K562 (cell line): Measurements from ENCODE around the gene TOPORS. TPM values are rescaled to one million over a fixed set of nuclear protein-coding genes. Genes with fewer than 3 reads are reported as not detected.

ENCODE experiments used
- ARID1B ChIP-seq: fragments of 450-650 bp; IDR thresholded peaks from 2 replicates; pipeline ENCODE4 v1.6.1; 2016; ENCODE audit warnings: antibody characterized with exemption, mild to moderate bottlenecking, inconsistent platforms
- ASH1L ChIP-seq: fragments of 450-650 bp; IDR thresholded peaks from 2 replicates; pipeline ENCODE4 v1.6.1; 2018; ENCODE audit warnings: borderline replicate concordance, mild to moderate bottlenecking, low read depth; ENCODE audit not compliant: partially characterized antibody
- BRD4 ChIP-seq: fragments of 200-600 bp; sonication (generic); IDR thresholded peaks from 2 replicates; pipeline ENCODE4 v1.6.1; 2017; ENCODE audit warnings: inconsistent platforms
- CEBPG ChIP-seq, 3 experiments: fragments of 200-800 bp in 1 of 3; sonication (Bioruptor generic) in 1 of 3; sonication (generic) in 1 of 3; formaldehyde crosslinking in 1 of 3; IDR thresholded peaks in 2 of 3; conservative IDR thresholded peaks in 1 of 3; 2 replicates each; pipeline versions ENCODE4 v1.6.1 to v1.8.0; 2016 to 2022; ENCODE audit warnings: missing compliant biosample characterization in 2 of 3, missing genetic modification characterization in 2 of 3, mild to moderate bottlenecking in 1 of 3, missing genetic modification reagents in 1 of 3
- HDAC8 ChIP-seq: fragments of 450-650 bp; IDR thresholded peaks from 2 replicates; pipeline ENCODE4 v1.6.1; 2016; ENCODE audit warnings: mild to moderate bottlenecking, missing genetic modification characterization, moderate library complexity, missing compliant biosample characterization
- HMGN3 ChIP-seq: IDR thresholded peaks from 2 replicates; pipeline ENCODE4 v1.6.1; 2011; ENCODE audit warnings: borderline replicate concordance, low read depth, mild to moderate bottlenecking, mixed read lengths, low read length; ENCODE audit not compliant: insufficient read length; ENCODE audit errors: extremely low read depth
- KAT7 ChIP-seq: sonication (generic); formaldehyde crosslinking; IDR thresholded peaks from 2 replicates; pipeline ENCODE4 v1.8.0; 2022; ENCODE audit warnings: missing genetic modification reagents, mild to moderate bottlenecking, borderline replicate concordance
- NCOA6 ChIP-seq: fragments of 450-650 bp; IDR thresholded peaks from 2 replicates; pipeline ENCODE4 v1.6.1; 2017; ENCODE audit warnings: mild to moderate bottlenecking
- NFE2L1 ChIP-seq: fragments of 450-650 bp; IDR thresholded peaks from 2 replicates; pipeline ENCODE4 v1.6.1; 2016; ENCODE audit warnings: missing genetic modification characterization, low read depth, mild to moderate bottlenecking, missing compliant biosample characterization, moderate library complexity, borderline replicate concordance
- NFIC ChIP-seq: fragments of 450-650 bp; IDR thresholded peaks from 2 replicates; pipeline ENCODE4 v1.6.1; 2017; ENCODE audit warnings: mild to moderate bottlenecking, inconsistent platforms
- NONO ChIP-seq, 2 experiments: fragments of 200-400 bp in 1 of 2; fragments of 450-650 bp in 1 of 2; formaldehyde crosslinking in 1 of 2; IDR thresholded peaks; 2 replicates each; pipeline ENCODE4 v1.6.1; 2017; ENCODE audit warnings: low read depth in 2 of 2, mild to moderate bottlenecking in 2 of 2, moderate library complexity in 2 of 2, low read length in 1 of 2
- PREB ChIP-seq: sonication (generic); formaldehyde crosslinking; IDR thresholded peaks from 2 replicates; pipeline ENCODE4 v1.8.1; 2023; ENCODE audit warnings: mild to moderate bottlenecking, missing genetic modification reagents
- PURB ChIP-seq: sonication (generic); formaldehyde crosslinking; IDR thresholded peaks from 2 replicates; pipeline ENCODE4 v1.9.0; 2021; ENCODE audit warnings: low read depth, mild to moderate bottlenecking, missing genetic modification reagents
- SIN3A ChIP-seq, 2 experiments: fragments of 150-350 bp in 1 of 2; IDR thresholded peaks; 2 replicates each; pipeline ENCODE4 v1.6.1; 2011 to 2016; ENCODE audit warnings: borderline replicate concordance in 2 of 2, low read depth in 2 of 2, low read length in 2 of 2, mild to moderate bottlenecking in 2 of 2, moderate library complexity in 2 of 2; ENCODE audit not compliant: control insufficient read depth in 1 of 2
- TCFL5 ChIP-seq: fragments of 250-450 bp; sonication (Bioruptor Pico); conservative IDR thresholded peaks from 2 replicates; pipeline ENCODE4 v1.6.1; 2021; ENCODE audit warnings: mild to moderate bottlenecking, moderate library complexity, matching md5 sums
- ZKSCAN1 ChIP-seq: fragments of 150-350 bp; IDR thresholded peaks from 2 replicates; pipeline ENCODE4 v1.6.1; 2016; ENCODE audit warnings: low read depth, low read length
- ZNF12 ChIP-seq: sonication (generic); formaldehyde crosslinking; IDR thresholded peaks from 2 replicates; pipeline ENCODE4 v1.4.0; 2020; ENCODE audit warnings: mild to moderate bottlenecking, missing genetic modification reagents
- ZNF140 ChIP-seq: fragments of 250-450 bp; sonication (Bioruptor Pico); IDR thresholded peaks from 2 replicates; pipeline ENCODE4 v1.8.0; 2021; ENCODE audit warnings: moderate library complexity, mild to moderate bottlenecking, inconsistent platforms
- ZNF444 ChIP-seq: fragments of 250-450 bp; sonication (Bioruptor Pico); IDR thresholded peaks from 2 replicates; pipeline ENCODE4 v1.4.0; 2020; ENCODE audit warnings: mild to moderate bottlenecking, moderate library complexity
- ZNF561 ChIP-seq: fragments of 450-650 bp; formaldehyde crosslinking; conservative IDR thresholded peaks from 2 replicates; pipeline ENCODE4 v1.4.0; 2020; ENCODE audit warnings: mild to moderate bottlenecking, moderate library complexity
- polyA plus RNA-seq, 8 experiments: library from polyadenylated mRNA; depleted of rRNA in 4 of 8; stranded (reverse) in 5 of 8; unstranded in 3 of 8; fragments of >200 nt; fragmentation: Nextera tagmentation in 2 of 8; fragmentation: Illumina TruSeq in 1 of 8; extraction: Ambion mirVana in 2 of 8; extraction: Trizol in 1 of 8; gene quantifications; 2 replicates each; pipeline versions ENCODE4 v1.2.1 to v1.2.3, GENCODE V29; 2011 to 2014; ENCODE audit warnings: inconsistent platforms in 1 of 8, missing spikeins in 1 of 8
- total RNA-seq, 7 experiments: library from RNA; depleted of rRNA in 6 of 7; stranded (reverse); fragments of >200 nt in 6 of 7; fragmentation: Illumina TruSeq in 2 of 7; extraction: Trizol in 2 of 7; gene quantifications; 2 replicates each; pipeline versions ENCODE4 v1.2.1 to v1.2.3, GENCODE V29; 2011 to 2021; ENCODE audit warnings: low replicate concordance in 1 of 7
- TF ChIP-seq, protein P1 (sequence below): fragments of 450-650 bp; formaldehyde crosslinking; IDR thresholded peaks from 2 replicates; pipeline ENCODE4 v1.4.0; 2020; ENCODE audit warnings: mild to moderate bottlenecking, moderate library complexity

Gene TOPORS
- total and polyA plus RNA-seq, 9 of the 15 experiments (the other 6 are each of a cell fraction or from before 2014, with no cell fraction given) = 4.3 to 19.6 (median 9.9) TPM

DNA sequence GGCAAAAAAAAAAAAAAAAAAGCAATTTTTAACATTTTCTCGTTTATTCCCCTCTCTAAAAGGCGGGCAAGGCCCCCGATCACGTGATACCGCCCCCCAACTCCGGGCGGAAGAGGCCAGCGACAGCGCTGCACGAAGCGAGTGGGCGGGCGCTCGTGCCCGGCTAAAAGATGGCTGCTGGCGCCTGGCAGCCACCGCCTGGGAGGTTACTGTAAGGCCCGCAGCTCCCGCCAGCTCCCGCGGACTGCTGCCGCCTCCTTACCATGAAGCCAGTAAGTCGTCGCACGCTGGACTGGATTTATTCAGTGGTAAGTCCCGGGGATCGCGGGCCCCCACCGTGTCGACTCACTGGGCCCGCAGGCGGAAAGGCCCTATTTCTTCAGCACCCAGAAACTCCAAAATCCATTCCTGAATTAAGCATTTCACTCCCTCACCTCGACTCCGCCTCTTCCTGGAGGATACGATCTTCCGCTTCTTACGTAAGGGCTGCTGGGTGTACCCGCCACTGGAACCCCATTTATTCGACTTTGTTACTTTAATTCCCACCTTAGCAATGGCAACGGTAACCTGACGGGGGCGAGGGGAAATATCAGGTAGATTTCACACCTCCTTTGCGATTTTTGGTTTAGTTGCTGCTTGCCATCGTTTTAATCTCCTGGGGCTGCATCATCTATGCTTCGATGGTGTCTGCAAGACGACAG, at the start of gene TOPORS, which contains the start of gene SMIM27 (continued):
- no peak for TF ChIP-seq PREB (CRISPR knock-in tag)
- no peak for TF ChIP-seq ZNF561 (CRISPR knock-in tag)
- no peak for TF ChIP-seq ZNF12
- TF ChIP-seq, protein P1, sequence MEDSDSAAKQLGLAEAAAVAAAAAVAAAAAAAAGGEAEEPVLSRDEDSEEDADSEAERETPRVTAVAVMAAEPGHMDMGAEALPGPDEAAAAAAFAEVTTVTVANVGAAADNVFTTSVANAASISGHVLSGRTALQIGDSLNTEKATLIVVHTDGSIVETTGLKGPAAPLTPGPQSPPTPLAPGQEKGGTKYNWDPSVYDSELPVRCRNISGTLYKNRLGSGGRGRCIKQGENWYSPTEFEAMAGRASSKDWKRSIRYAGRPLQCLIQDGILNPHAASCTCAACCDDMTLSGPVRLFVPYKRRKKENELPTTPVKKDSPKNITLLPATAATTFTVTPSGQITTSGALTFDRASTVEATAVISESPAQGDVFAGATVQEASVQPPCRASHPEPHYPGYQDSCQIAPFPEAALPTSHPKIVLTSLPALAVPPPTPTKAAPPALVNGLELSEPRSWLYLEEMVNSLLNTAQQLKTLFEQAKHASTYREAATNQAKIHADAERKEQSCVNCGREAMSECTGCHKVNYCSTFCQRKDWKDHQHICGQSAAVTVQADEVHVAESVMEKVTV = no peak
- TF ChIP-seq CEBPG (CRISPR knock-in tag; IDR thresholded peaks at IDR 0.05) = peak; percentile 44; the same call in 1 of the 2 replicates
- peak in 1 of 2 experiments; percentile 66; a peak in 3 of 4 replicates for TF ChIP-seq CEBPG (tag; conservative IDR thresholded peaks at IDR 0.05 in 1 of 2, IDR thresholded peaks at IDR 0.05 in 1 of 2)
- no peak for TF ChIP-seq ZNF140
- no peak for TF ChIP-seq KAT7
- peak; percentile 70 for TF ChIP-seq HMGN3
- TF ChIP-seq HDAC8 = no peak
- no peak for TF ChIP-seq ZKSCAN1
- TF ChIP-seq BRD4 = no peak
- 0 out of 2 replicates have a peak, but pooled peaks have one; percentile 15 for TF ChIP-seq NFIC
- TF ChIP-seq ASH1L = no peak
- TF ChIP-seq ARID1B = peak; percentile 16; the same call in 1 of the 2 replicates
- no peak for TF ChIP-seq NFE2L1 (tag)
- TF ChIP-seq NCOA6 = no peak
- peak; percentile 34 to 76; a peak in 2 of 4 replicates for TF ChIP-seq SIN3A (IDR thresholded peaks at IDR 0.05; ENCODE audit: borderline replicate concordance in 2 of 2, control insufficient read depth in 1 of 2, low read depth in 2 of 2, low read length in 2 of 2)
- TF ChIP-seq PURB (CRISPR knock-in tag) = no peak
- no peak for TF ChIP-seq NONO (IDR thresholded peaks at IDR 0.05; ENCODE audit: low read depth in 2 of 2, low read length in 1 of 2)
- TF ChIP-seq TCFL5 = no peak
- no peak for TF ChIP-seq ZNF444 (CRISPR knock-in tag)
